ENCODE data around the gene RDX. TPM values are rescaled to one million over a fixed set of nuclear protein-coding genes. Genes with fewer than 3 reads are reported as not detected.

RDX gene
- total and polyA plus RNA-seq, 9 of the 15 experiments (the other 6 are each of a cell fraction or from before 2014, with no cell fraction given): 35.6 to 62.1 (median 54.3) TPM

GRCh38 chr11:110242188-110242587 lies 54.2 kb downstream of the RDX start:
- no TSS peak for BruUV-seq (replicated peaks)
- no peaks in the 10 kb centered on the region for H3K9me3 ChIP-seq (replicated peaks; ENCODE audit: control insufficient read depth, insufficient read depth, low read depth, low read length)
- 97% methylated on average over 5 of the region's 7 CpGs for WGBS (ENCODE audit: insufficient coverage, low coverage, missing lambda C conversion rate)
- FAIRE-seq (no peak), ATAC-seq (no peak), DNase-seq (ENCODE audit: extremely low read depth in 1 of 4, low spot score in 3 of 4) (no peak)
- H3K79me2 ChIP-seq (ENCODE audit: control insufficient read depth, insufficient read depth, low read length): peaks cover 3% of the 10 kb centered on the region; the same call in 2 of the 3 replicates
- H3K9me1 ChIP-seq (ENCODE audit: control insufficient read depth, insufficient read depth, low read length): no peaks in the 10 kb centered on the region
- H3K4me3 ChIP-seq: no peak overlapping the region
- H3K4me1 ChIP-seq (replicated peaks in 1 of 2; ENCODE audit: control insufficient read depth in 2 of 2, insufficient read depth in 2 of 2, low read length in 2 of 2): no peaks in the 10 kb centered on the region
- H3K36me3 ChIP-seq (ENCODE audit: control insufficient read depth, insufficient read depth, low read length): peaks cover 64% of the 10 kb centered on the region
- no peaks in the 10 kb centered on the region for H4K20me1 ChIP-seq (replicated peaks; ENCODE audit: control insufficient read depth, insufficient read depth, low read length)
- in situ Hi-C loops (cut with MboI): no loop called here
- no peak overlapping the region for H3K27ac ChIP-seq (ENCODE audit: extremely low read depth, low read depth, low read length)
- TF ChIP-seq ZNF12 (CRISPR knock-in tag; IDR thresholded peaks at IDR 0.05) (no peak), CEBPG (CRISPR knock-in tag; IDR thresholded peaks at IDR 0.05) (no peak), CEBPG (tag; conservative IDR thresholded peaks at IDR 0.05 in 1 of 2, IDR thresholded peaks at IDR 0.05 in 1 of 2) (peak; percentile 24 to 68; a peak in 2 of 4 replicates), CEBPB (tag; IDR thresholded peaks at IDR 0.05) (peak; percentile 53; the same call in 1 of the 2 replicates), ZNF639 (CRISPR knock-in tag; conservative IDR thresholded peaks at IDR 0.05 in 1 of 2, IDR thresholded peaks at IDR 0.05 in 1 of 2) (no peak)
- ChIA-PET POLR2A (interaction anchor here (0.6 kb wide), 1 partner anchor 8 kb away, joined by 4 read pairs; no protein-coding TSS in a partner anchor), CTCF (ENCODE audit: low intra/inter-chr PET ratio) (no interaction called here)
- H2AFZ ChIP-seq (ENCODE audit: low read depth, low read length): no peak overlapping the region
- no peaks in the 10 kb centered on the region for H3K27me3 ChIP-seq (ENCODE audit: control insufficient read depth in 2 of 2, insufficient read depth in 2 of 2, low read length in 2 of 2)
- H3K4me2 ChIP-seq (ENCODE audit: insufficient read depth, low read length): no peak overlapping the region
- intact Hi-C loops (cut with micrococcal nuclease): no loop called here
- H3K9ac ChIP-seq (ENCODE audit: insufficient read depth in 1 of 2, low read depth in 2 of 2, low read length in 2 of 2): no peak overlapping the region

All from K562 (cell line).